OCI-M2 (cell line): ENCODE data around the gene SUSD4.

ENCODE experiments used
- DNase-seq: peaks from one replicate; lab custom pipeline; 2025; ENCODE audit not compliant: unreplicated experiment; lab: John Stamatoyannopoulos, UW

The SUSD4 gene

DNA sequence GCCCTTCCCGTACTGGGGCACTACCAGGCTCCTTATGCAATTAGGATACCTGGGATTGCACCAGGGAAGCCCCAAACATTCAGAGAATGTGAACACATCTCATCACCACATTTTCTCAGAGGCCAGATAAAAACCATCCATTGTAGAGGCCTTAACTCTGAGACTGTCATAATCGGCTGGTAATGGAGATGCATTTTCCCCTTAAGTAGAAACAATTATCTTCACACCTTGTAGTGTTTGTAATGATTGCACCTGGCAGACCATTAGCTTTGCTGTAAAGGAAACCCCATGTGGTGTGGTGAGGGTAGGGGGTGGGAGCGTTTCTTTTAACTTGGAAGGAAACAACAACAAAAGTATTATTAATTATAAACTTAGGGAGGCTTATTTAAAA is 131.0 kb downstream of the SUSD4 start:
- DNase-seq: no peak

DNA sequence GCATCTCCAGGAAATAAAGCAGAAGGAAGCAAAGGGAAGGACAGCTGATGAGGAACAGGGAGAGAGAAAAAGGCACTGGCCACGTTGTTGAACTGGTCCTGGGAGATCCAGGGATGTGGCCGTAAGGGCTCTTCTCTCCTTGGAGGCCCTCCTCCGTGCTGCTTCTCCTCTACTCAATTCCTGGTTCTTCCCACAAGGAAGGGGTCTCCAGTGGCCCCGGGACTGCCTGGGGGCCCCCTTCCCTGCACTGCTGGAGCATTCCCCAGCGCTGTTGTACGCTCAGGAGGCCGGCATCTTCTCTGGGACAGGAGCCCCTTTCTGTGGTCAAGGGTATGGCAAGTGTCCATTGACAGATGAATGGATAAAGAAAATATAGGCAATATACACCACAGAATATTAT is 132.4 kb downstream of the SUSD4 start:
- DNase-seq: no peak

DNA sequence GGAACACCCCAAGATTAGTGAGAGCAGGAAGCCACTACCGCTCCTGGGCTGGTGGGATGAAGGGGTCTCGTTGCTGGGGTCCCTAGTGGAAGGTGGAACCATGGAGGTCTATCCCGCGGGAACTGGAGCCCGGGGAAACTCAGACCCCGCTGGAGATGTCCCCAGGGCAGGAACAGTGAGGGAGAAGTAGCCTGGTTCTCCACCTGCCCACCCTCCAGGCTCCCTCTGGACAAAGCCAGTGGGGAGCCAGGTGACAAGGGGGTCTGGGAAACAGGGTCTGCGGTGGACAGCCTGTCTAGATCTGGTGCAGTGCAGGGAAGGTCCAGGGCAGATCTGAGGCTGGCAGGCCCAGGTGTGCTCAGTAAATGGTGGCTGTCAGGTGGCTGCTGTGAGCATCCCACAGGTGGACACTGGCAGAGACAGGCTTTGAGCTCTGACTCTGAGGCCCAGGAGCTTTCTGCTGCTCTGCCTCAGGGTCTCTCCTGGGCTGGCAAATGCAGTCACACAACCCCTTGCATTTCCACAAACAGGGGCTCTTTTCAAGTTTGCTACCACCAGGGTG is 132.9 kb downstream of the SUSD4 start:
- DNase-seq: no peak

DNA sequence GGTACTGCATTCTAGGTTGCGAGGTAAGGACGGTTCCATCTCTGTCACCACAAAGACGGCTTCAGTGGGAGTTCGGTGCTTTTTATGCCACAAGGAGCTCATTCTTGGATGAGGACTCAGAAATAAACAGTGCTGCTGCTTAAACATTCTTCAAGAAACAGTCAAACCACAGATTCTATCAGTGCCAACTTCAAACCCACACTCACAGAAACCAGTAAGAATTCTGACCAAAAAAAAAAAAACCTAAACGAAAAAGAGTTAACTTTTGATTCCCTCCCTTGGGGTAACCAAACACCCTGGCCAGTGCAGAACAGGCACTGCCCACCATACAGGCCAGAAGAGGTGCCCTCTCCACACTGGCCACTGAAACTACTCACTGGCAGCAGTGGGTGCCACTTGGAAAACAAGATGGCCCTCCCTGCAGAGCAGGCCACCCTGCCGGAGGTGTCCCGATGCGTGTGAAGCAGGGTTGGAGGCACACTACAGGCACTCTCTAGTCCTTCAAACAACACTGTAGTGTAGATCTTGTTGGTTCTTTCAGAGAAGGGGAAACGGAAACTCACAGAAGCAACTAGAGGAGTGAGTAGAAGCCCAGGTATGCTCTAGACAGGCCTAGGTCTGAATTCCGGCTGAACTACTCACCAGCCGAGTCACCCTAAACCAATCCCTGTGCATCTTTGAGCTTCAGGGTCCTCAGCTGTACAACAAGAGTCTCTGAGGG is 133.7 kb downstream of the SUSD4 start:
- no peak for DNase-seq

DNA sequence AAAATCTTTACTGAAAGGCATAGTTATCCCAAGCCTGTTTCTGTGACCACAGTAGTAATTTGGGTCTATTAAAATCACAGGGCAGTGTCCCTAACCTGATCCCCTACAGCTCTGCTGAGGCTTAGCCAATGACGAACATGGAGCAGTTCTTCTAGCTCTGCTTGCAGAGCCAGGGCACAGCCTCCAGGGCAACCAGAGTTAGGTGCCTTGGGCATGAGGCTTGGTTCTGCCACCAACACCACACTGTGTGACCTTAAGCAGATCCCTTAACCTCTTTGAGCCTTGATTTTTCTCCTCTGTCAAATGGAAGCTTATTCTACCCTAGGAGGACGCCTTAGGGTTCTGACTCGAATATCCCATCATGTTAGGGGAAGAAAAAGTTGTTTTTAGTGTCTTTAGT is 134.2 kb downstream of the SUSD4 start:
- DNase-seq: no peak

DNA sequence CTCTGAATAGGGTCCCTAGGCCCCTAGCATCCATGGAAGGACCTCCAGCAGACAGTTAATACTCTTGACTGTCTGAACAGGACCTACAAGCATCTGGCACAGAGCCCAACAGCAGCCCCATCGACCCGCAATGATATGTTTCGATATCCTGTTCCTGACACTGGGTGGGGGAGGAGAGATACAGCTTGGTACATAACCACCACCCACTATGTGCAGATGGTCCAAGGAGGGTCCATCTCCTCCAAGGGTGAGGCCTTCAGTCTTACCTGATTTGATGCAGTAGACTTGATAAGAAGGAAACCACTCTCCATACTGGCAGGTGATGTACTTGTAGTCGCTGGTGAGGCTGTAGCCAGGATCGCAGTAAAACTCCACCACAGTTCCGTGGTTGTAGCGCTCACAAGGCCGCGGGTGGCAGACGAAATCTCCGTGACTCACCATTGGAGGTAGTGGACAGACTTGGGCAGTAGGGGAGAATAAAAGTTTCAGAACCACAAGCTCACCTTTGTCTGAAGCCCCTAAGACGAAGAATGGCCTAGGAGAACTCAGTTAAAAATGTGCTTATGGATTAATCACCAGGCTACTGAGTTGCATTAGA is 134.9 kb downstream of the SUSD4 start:
- DNase-seq: no peak

DNA sequence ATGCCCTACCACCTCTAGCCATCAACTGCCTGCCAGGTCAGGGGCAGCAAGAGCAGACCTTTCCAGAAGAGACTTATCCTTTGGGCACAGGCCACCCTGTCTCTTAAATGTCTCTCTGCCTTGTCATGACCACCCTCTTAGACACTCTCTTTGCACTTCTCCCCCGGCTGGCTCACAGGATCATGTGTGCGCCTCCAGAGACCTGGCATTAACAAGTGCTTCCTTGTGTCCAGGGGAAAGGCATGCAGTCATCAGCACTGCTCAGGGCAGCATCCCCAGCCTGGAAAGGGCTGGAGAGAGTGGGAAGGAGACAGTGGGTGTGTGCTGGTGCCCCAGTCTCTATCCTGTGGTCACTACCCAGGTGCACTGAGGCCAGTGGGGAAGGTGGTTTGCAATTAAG is 135.8 kb downstream of the SUSD4 start:
- DNase-seq: no peak

DNA sequence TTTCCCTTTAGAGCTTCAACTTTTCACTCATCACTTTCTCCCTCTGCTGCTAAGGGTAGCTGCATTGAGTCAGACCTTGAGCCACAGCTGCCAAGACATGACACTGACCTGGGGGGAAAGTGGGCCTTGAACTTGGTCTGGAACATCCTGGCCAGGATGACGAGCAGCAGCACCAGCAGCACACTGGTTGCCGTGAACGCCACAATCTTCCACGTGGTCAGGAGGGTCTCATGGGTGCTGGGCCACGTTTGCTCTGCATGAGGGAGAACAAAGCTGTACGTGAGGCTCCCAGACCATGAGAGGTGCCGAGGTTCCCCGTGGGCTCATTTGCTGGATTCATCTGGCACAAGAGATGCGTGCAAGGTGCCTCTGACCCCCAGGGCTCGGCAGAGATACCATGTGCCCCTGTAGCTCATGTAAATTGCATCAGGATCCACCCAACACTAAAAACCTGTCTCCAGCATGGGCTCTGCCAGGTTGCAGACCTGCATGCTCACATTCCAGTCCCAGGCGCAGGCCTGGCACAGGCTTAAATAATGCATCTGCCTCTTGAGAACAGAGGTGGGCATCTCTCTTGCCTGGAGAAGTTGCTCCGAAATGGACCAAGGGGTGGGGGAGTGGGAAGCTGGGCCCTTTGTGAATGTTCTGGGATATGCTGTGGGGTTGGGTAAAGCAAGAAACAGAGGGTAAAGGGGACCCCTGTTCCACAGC is 136.3 kb downstream of the SUSD4 start:
- DNase-seq: no peak

DNA sequence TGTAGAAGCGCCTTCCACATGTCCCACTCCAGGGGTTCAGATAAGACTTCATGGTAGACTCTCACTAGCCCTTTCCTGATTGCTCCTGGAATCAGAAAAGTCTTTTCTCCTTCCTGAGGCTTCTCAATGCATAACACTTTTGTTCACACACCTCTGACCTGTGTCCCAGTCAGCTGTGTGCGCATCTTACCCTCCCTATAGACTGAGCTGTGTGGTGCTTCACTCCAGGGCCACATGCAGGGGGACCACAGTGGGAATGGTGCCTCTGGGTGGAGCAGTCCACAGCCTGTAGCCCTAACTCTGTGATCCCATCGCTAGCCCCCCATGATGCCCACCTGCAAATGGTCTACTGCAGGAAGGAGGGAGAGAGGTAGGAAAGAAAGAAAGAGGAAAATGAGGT is 136.9 kb downstream of the SUSD4 start:
- DNase-seq: no peak

DNA sequence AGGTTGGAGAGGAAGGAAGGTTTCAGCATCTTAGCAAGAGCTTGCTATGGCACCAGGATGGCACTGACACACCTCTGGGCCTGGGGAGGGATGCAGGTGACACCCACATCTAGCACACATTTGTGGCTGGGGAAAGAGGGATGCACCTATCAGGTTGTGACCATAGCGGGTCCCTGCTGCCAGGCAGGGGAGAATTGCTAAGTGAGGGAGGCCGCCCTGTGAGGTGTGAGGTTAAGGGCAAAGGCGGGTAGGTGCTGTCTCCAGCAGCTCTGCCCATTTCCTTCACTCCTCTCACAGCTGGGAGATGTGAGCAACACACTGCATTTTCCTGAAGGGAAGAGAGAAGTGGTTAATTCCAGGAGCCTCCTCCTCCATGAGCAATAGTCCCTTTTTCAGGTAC is 137.7 kb downstream of the SUSD4 start:
- no peak for DNase-seq

DNA sequence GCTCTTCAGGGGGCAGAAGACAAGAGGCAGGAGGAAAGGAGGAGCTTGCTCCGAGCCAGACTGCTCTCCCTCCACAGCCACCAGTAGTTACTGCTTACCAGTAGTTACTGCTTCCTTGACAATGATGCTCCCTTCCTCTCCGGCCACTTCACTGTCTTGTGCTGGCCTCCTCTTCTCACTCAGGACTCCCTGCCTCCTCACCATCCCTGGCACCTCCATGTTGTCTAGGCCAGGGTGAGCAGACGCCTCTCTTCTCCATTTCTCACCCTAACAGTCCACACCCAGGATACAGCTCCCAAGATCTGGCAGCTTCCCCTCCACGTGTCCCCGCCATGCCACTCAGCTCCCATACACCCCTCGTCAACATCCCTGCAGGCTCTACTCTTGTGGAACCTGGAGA is 138.5 kb downstream of the SUSD4 start:
- DNase-seq: no peak

DNA sequence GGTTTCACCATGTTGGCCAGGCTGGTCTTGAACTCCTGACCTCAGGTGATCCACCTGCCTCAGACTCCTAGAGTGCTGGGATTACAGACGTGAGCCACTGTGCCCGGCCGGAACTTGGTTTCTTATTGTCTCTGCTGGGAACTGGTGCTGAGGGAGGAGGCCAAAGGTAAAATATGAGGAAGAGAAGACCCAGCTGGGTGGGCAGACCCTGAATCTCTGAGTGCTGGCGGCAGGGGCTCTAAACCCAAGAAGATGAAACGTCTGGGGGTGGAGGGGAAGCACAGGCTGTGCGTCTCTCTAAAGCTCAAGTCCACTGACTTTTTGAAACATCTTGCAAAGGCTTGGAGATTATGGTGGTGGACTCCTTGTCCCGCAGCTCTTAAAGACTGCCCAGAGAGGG is 138.9 kb downstream of the SUSD4 start:
- DNase-seq: no peak

DNA sequence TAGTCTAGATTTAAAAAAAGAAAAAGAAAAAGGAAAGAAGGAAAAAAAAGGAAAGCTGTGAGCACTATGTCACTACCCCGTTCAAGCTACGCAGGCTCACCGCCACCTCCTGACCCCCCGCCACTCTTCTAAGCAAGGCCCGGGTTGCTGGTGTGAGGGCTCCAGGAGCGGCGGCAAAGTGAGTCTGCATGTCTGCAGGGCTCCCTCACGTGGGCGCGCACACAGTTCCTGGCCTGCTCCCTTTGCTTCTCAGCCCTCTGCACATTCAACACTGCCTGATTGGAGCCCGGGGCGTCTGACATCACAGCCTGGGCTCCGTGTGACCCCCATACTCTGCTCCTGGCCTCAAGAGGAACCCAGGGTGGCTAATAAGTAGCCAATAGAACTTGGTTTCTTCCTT is 139.5 kb downstream of the SUSD4 start:
- DNase-seq: no peak

DNA sequence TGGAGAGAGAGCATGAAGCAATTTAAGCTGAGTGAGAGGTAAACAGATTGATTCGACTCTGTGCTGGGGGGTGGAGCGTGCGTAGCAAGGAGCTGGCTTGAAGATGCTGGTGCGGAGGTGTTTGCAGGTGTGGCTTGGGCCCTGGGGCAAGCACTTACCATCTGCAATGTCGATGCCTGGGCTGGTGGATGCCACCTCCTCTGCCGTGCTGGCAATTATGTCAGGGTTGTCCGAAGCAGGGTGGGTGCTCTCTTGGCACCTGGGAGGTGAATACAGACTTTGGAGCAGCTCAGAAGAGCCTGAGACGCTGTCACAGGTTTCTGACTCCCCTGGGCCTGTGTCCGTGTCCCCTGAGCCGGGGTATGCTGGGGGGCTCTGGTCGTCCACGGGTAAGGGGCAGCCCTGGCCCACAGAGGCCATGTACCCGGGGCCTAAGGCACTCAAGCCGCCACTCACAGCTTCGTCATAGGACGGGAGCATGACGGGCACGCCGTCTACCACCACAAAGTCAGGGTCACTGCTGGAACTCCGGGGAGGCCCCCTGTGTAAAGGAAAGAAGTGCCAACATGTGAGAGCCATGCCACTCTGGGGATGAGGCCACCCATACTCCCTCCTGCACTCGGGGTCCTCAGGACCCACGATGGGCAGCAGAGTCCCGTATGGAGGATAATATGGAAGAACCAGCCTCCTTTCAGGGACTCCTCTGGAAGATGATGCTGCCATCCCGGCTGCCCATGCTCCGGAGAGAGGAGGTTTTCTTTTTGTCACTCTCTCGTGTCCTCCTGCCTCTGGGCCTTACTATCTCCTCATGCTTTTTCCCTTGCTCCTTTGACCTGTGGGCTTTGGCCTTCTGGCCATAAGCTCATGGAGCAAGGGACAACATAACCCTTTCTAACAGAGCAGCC is 140.6 kb downstream of the SUSD4 start:
- DNase-seq: no peak

DNA sequence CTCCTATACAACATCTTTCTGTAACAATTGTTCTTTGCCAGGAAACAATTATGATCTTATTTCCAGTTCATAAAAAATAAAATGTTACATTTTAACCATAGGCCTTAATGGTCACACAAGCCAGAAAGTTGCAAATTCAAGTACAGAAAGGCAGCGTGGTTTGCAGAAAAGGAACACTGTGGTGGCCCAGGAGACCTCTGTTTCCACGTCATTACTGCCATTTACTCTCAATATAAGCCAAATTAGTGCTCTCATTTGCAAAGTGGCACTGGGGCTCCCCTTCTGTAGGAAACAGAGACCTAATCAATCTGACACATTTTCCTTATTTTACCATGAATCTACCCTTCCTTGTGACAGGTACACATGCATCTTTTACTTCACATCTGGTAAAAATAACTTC is 141.6 kb downstream of the SUSD4 start:
- no peak for DNase-seq

DNA sequence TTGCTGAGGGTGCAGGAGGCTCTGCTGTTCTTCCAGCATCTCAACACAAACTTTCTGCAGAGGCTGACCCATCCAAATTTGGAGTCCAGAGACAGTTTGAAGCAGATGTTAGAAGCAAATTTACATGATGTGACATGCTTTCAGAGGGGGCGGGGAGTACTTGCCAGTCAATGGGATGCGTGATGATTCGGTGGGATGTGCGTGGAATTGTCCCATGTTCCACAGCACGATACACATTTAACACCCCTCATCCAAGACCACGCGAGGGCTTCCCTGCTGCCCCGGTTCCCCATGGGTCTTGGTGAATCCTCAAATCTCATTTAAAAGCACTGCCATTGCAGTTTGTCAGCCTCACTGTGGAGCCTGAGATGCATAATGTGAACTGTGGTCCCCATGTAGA is 142.3 kb downstream of the SUSD4 start:
- no peak for DNase-seq

DNA sequence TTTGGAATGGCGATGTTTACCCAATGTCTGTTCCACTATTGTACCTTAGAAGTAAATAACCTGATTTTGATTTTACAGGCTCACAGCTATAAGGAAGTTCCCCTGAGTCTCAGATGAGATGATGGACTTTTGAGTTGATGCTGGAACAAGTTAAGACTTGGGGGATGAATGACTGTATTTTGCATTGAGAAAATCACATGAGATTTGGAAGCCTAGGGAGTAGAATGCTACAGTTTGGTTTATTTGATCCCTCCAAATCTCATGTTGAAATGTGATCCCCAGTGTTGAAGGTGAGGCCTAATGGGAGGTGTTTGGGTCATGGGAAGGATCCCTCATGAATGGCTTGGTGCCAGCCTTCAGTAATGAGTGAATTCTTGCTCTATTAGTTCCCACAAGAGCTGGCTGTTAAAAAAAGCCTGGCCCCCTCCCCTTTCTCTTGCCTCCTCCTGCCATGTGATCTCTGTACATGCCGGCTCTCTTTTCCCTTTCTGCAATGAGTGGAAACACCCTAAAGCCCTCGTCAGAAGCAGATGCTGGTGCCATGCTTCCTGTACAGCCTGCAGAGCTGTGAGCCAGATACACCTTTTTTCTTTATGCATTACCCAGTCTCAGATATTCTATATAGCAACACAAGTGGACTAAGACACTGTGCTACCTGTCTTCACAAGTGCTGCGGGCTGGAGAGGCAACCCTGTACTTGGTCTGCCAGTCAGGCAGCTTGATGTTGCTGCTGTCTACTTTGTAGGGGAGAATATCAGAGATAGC is 143.9 kb downstream of the SUSD4 start:
- DNase-seq: no peak

DNA sequence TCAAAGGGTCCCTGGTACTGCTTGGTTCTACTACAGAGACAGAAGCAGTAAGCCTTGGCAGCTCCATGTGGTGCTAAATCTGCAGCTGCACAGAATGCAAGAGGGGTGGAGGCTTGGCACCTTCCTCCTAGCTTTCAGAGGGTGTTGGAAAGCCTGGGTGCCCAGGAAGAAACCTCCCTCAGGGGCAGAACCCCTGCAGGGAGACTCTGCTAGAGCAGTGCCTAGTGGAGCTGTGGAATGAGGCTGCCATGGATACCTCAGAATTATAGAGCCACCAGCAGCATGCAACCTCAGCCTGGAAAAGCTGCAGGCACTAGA is 144.7 kb downstream of the SUSD4 start:
- DNase-seq: no peak

DNA sequence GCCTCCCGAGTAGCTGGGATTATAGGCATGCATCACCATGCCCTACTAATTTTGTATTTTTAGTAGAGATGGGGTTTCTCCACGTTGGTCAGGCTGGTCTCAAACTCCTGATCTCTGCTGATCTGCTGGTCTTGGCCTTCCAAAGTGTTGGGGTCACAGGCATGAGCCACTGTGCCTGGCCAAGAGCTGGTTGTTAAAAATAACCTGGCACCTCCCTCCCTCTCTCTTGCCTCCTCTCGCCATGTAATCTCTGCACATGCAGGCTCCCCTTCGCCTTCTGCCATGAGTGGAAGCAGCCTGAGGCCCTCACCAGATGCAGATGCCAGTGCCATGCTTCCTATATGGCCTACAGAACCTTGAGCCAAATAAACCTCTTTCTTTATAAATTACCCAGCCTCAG is 146.2 kb downstream of the SUSD4 start:
- DNase-seq: no peak

DNA sequence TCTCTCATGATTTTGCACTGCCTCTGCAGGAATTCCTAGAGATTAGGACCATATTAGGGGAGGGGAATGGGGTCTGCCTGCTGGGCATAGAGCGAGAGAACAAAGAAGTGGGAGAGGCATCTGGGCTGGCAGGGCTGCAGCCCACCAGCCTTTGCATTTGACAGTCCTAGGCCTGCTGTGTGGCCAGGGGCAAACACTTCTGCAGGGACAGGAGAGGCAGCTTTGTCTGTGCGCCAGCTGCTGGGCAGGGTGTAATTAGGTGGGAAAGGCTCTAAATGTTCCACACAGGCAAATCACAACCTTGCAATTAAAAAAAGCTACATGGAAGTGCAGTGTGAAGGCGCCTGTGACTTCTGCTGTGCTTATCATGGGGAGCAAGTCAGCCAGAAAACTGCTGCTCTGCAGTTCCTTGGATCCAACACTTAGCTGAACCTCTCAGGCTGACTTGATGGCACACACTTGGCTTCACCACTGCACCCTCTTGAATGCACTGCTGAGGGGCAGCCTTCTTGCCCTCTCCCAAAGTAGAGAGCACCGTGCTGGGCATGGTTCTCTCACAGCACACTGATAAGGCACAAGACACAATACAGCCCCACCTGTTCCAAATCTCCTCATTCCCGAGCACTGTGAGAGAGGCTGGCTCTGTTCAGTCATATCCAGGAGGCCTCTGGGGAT is 147.3 kb downstream of the SUSD4 start:
- DNase-seq: no peak
